K562 (cell line): Measurements from ENCODE around the gene CACNA2D3. TPM values are rescaled to one million over a fixed set of nuclear protein-coding genes. Genes with fewer than 3 reads are reported as not detected.

Source experiments
- ATAC-seq: fragments of 200-7000 bp; cut with Tn5 transposase; 3 replicates; pipeline ENCODE4 v1.9.1; 2020; ENCODE audit warnings: moderate library complexity
- BruUV-seq: library from RNA; stranded (reverse); fragments of 400-500 nt; replicated peaks from 2 replicates; lab custom pipeline; 2021; lab: Mats Ljungman, UMichigan
- CTCF ChIA-PET: fragments of 300-600 bp; formaldehyde crosslinking; extraction: SDS; loops from one replicate; lab custom pipeline; 2021; ENCODE audit warnings: low intra/inter-chr PET ratio; lab: Yijun Ruan, JAX
- POLR2A ChIA-PET: fragments of 300-600, 350-650 bp; sonication (Branson Sonifier 250); formaldehyde crosslinking; extraction: SDS; loops from one replicate; lab custom pipeline; 2021; ENCODE audit warnings: antibody characterized with exemption, inconsistent platforms; lab: Yijun Ruan, JAX
- DNase-seq, 4 experiments: peaks; one replicate each; pipeline versions ENCODE4 v3.0.0 to v3.0.0-alpha.2; 2011 to 2018; ENCODE audit warnings: low spot score in 3 of 4, mixed read lengths in 3 of 4; ENCODE audit errors: extremely low read depth in 1 of 4
- FAIRE-seq: peaks from 2 replicates; lab custom pipeline; 2011; peaks lifted over from hg19 to GRCh38; lab: Jason Lieb, UNC
- H2AFZ ChIP-seq: 2 replicates; pipeline ENCODE4 v1.6.0; 2011; ENCODE audit warnings: low read depth, low read length, control low read depth, inconsistent platforms
- H3K27ac ChIP-seq: fragments of 200-600 bp; 3 replicates; pipeline ENCODE4 v1.8.0; 2011; ENCODE audit warnings: low read depth, mild to moderate bottlenecking, control low read depth, inconsistent platforms, low read length, moderate library complexity, mixed read lengths; ENCODE audit errors: extremely low read depth
- H3K27me3 ChIP-seq, 2 experiments: fragments of 300-600 bp in 1 of 2; 2 replicates in 1 of 2; 3 replicates in 1 of 2; pipeline versions ENCODE4 v1.6.0 to v1.8.0; 2011; ENCODE audit warnings: inconsistent platforms in 2 of 2, low read length in 2 of 2, mild to moderate bottlenecking in 1 of 2, mixed read lengths in 1 of 2, moderate library complexity in 1 of 2; ENCODE audit not compliant: control insufficient read depth in 2 of 2, insufficient read depth in 2 of 2
- H3K36me3 ChIP-seq: fragments of 300-600 bp; 3 replicates; pipeline ENCODE4 v1.8.0; 2011; ENCODE audit warnings: mild to moderate bottlenecking, low read length, inconsistent platforms; ENCODE audit not compliant: control insufficient read depth, insufficient read depth
- H3K4me1 ChIP-seq, 2 experiments: fragments of 200-600 bp in 1 of 2; replicated peaks in 1 of 2; 2 replicates in 1 of 2; 3 replicates in 1 of 2; pipeline versions ENCODE4 v1.5.1 to v1.8.0; 2011; ENCODE audit warnings: inconsistent platforms in 2 of 2, low read length in 2 of 2, mild to moderate bottlenecking in 1 of 2, mixed read lengths in 1 of 2, moderate library complexity in 1 of 2; ENCODE audit not compliant: control insufficient read depth in 2 of 2, insufficient read depth in 2 of 2
- H3K4me2 ChIP-seq: 2 replicates; pipeline ENCODE4 v1.6.1; 2011; ENCODE audit warnings: low read length, control low read depth, inconsistent platforms, mixed read lengths; ENCODE audit not compliant: insufficient read depth
- H3K4me3 ChIP-seq: fragments of 200-600 bp; sonication (generic), shearing (Covaris generic); 2 replicates; pipeline ENCODE4 v1.5.1; 2016; ENCODE audit warnings: control low read depth, inconsistent platforms
- H3K79me2 ChIP-seq: fragments of 200-600 bp; 3 replicates; pipeline ENCODE4 v1.8.0; 2011; ENCODE audit warnings: low read length, inconsistent platforms; ENCODE audit not compliant: control insufficient read depth, insufficient read depth
- H3K9ac ChIP-seq, 2 experiments: 2 replicates each; pipeline versions ENCODE4 v1.6.0 to v1.6.1; 2011; ENCODE audit warnings: low read depth in 2 of 2, low read length in 2 of 2, control low read depth in 1 of 2, inconsistent platforms in 1 of 2, mild to moderate bottlenecking in 1 of 2, mixed read lengths in 1 of 2; ENCODE audit not compliant: insufficient read depth in 1 of 2
- H3K9me1 ChIP-seq: one replicate; pipeline ENCODE4 v1.6.0; 2011; ENCODE audit warnings: inconsistent platforms, mild to moderate bottlenecking, low read length, moderate library complexity; ENCODE audit not compliant: control insufficient read depth, insufficient read depth
- H3K9me3 ChIP-seq: replicated peaks from 2 replicates; pipeline ENCODE4 v1.5.1; 2011; ENCODE audit warnings: low read depth, low read length, inconsistent platforms; ENCODE audit not compliant: control insufficient read depth, insufficient read depth
- H4K20me1 ChIP-seq: replicated peaks from 2 replicates; pipeline ENCODE4 v1.6.1; 2011; ENCODE audit warnings: low read length, inconsistent platforms, mixed read lengths; ENCODE audit not compliant: control insufficient read depth, insufficient read depth
- CHD4 ChIP-seq: fragments of 200-600 bp; sonication (generic); IDR thresholded peaks from 3 replicates; pipeline ENCODE4 v1.6.1; 2012; ENCODE audit warnings: low read depth, mild to moderate bottlenecking, mixed read lengths, low read length, inconsistent platforms; ENCODE audit not compliant: insufficient read depth, insufficient replicate concordance, poor library complexity, severe bottlenecking
- EGR1 ChIP-seq: fragments of 450-650 bp; conservative IDR thresholded peaks from 2 replicates; pipeline ENCODE4 v1.6.1; 2017; ENCODE audit warnings: mild to moderate bottlenecking
- KLF1 ChIP-seq: fragments of 450-650 bp; IDR thresholded peaks from 2 replicates; pipeline ENCODE4 v1.6.1; 2016; ENCODE audit warnings: missing genetic modification characterization, missing compliant biosample characterization
- PTRF ChIP-seq: fragments of 450-650 bp; IDR thresholded peaks from 2 replicates; pipeline ENCODE4 v1.6.1; 2016; ENCODE audit warnings: mild to moderate bottlenecking, missing genetic modification characterization, missing compliant biosample characterization
- SMAD1 ChIP-seq: fragments of 150-350 bp; IDR thresholded peaks from 2 replicates; pipeline ENCODE4 v1.6.1; 2014; ENCODE audit warnings: low read length, low read depth; ENCODE audit not compliant: partially characterized antibody
- TAF15 ChIP-seq: fragments of 200-400 bp; formaldehyde crosslinking; IDR thresholded peaks from 2 replicates; pipeline ENCODE4 v1.6.1; 2017; ENCODE audit warnings: mild to moderate bottlenecking, low read depth, low read length, moderate library complexity
- TCF7 ChIP-seq: sonication (generic); IDR thresholded peaks from 2 replicates; pipeline ENCODE4 v1.6.1; 2016; ENCODE audit warnings: antibody characterized with exemption, borderline replicate concordance
- TEAD1 ChIP-seq, 2 experiments: fragments of 450-650 bp in 1 of 2; sonication (generic) in 1 of 2; formaldehyde crosslinking; IDR thresholded peaks; 2 replicates each; pipeline versions ENCODE4 v1.4.0 to v1.8.0; 2020 to 2022; ENCODE audit warnings: mild to moderate bottlenecking in 2 of 2, missing genetic modification reagents in 1 of 2
- TRIM28 ChIP-seq: fragments of 450-650 bp; IDR thresholded peaks from 2 replicates; pipeline ENCODE4 v1.6.1; 2017
- XRCC3 ChIP-seq: fragments of 450-650 bp; IDR thresholded peaks from 2 replicates; pipeline ENCODE4 v1.6.1; 2017; ENCODE audit warnings: mild to moderate bottlenecking, moderate library complexity
- WGBS: fragments of 100-300 bp; shearing (Covaris generic); methylation state at CpG from one replicate; pipeline ENCODE4 v1.1.6; 2016; ENCODE audit warnings: low coverage, mixed read lengths; ENCODE audit not compliant: insufficient coverage; ENCODE audit errors: missing lambda C conversion rate; 5-methylcytosine and 5-hydroxymethylcytosine counted together
- in situ Hi-C: fragments of 300-500 bp; cut with MboI; formaldehyde crosslinking; loops from 4 replicates; pipeline ENCODE4 v1.15.0; 2018; ENCODE audit warnings: inconsistent platforms, mixed read lengths
- intact Hi-C: fragments of 100-400 bp; cut with micrococcal nuclease; formaldehyde crosslinking; loops from 2 replicates; pipeline ENCODE4 v1.14.2; 2022
- polyA plus RNA-seq, 8 experiments: library from polyadenylated mRNA; depleted of rRNA in 4 of 8; stranded (reverse) in 5 of 8; unstranded in 3 of 8; fragments of >200 nt; fragmentation: Nextera tagmentation in 2 of 8; fragmentation: Illumina TruSeq in 1 of 8; extraction: Ambion mirVana in 2 of 8; extraction: Trizol in 1 of 8; gene quantifications; 2 replicates each; pipeline versions ENCODE4 v1.2.1 to v1.2.3, GENCODE V29; 2011 to 2014; ENCODE audit warnings: inconsistent platforms in 1 of 8, missing spikeins in 1 of 8
- total RNA-seq, 7 experiments: library from RNA; depleted of rRNA in 6 of 7; stranded (reverse); fragments of >200 nt in 6 of 7; fragmentation: Illumina TruSeq in 2 of 7; extraction: Trizol in 2 of 7; gene quantifications; 2 replicates each; pipeline versions ENCODE4 v1.2.1 to v1.2.3, GENCODE V29; 2011 to 2021; ENCODE audit warnings: low replicate concordance in 1 of 7
- TF ChIP-seq, protein P1 (sequence below): fragments of 450-650 bp; formaldehyde crosslinking; IDR thresholded peaks from 2 replicates; pipeline ENCODE4 v1.4.0; 2022; ENCODE audit warnings: missing genetic modification characterization
- TF ChIP-seq, protein P2 (sequence below): fragments of 200-800 bp; sonication (Bioruptor generic); IDR thresholded peaks from 2 replicates; pipeline ENCODE4 v1.6.1; 2016; ENCODE audit warnings: missing genetic modification characterization, missing compliant biosample characterization
- TF ChIP-seq, protein P3 (sequence below): fragments of 250-450 bp; sonication (Bioruptor Pico); IDR thresholded peaks from 2 replicates; pipeline ENCODE4 v1.5.0; 2022; ENCODE audit warnings: mild to moderate bottlenecking

CACNA2D3 gene
- total and polyA plus RNA-seq, 9 of the 15 experiments (the other 6 are each of a cell fraction or from before 2014, with no cell fraction given): 0.01 TPM; not detected in 8

DNA sequence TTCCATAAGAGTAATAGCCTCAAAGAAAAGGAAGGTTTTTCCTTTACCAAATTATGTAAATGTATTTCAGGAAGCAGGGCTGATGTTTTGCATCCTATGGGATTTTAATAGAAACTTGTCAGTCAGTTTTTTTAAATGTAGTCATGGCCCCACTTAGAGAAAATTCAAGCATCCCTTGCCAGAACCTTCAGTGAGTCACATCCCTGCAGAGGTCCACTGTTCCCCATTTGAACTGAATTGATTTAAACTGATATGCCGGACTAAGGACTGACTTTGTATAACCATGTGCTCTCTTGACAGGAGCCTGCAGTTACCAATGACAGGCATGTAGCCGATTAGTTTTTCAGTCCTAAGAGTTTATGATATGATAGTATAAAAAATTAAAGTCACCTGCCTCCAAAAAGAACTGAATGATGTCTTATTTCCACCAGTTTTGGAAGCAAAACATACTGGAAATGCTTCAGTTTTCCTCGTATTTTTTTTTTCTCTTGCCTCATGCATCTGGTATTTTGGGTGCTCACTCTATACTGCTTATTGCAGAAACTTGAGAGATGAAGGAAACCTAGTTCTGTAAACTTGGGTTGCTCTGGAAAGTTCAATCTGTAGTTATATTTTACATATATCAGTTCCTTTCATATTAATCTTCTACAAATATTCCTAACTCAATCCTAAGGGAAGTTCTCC is 774.8 kb downstream of the CACNA2D3 start:
- POLR2A ChIA-PET: no interaction called here
- in situ Hi-C loops (no loop called here), intact Hi-C loops (no loop called here)
- DNase-seq (no peak), FAIRE-seq (no peak), ATAC-seq (no peak)
- no peaks in the 10 kb centered on the region for H3K4me1 ChIP-seq
- H3K9ac ChIP-seq: no peak overlapping the region
- H3K4me3 ChIP-seq: no peak overlapping the region
- no TSS peak for BruUV-seq
- no peak overlapping the region for H3K4me2 ChIP-seq
- H3K27ac ChIP-seq: no peak overlapping the region
- no peak overlapping the region for H2AFZ ChIP-seq
- WGBS: 0% methylated on average over 2 of the region's 3 CpGs
- CTCF ChIA-PET: no interaction called here
- no peaks in the 10 kb centered on the region for H3K27me3 ChIP-seq
- H3K9me1 ChIP-seq: no peaks in the 10 kb centered on the region
- H4K20me1 ChIP-seq: no peaks in the 10 kb centered on the region
- H3K79me2 ChIP-seq: no peaks in the 10 kb centered on the region
- H3K36me3 ChIP-seq: no peaks in the 10 kb centered on the region
- no peaks in the 10 kb centered on the region for H3K9me3 ChIP-seq
- TF ChIP-seq, protein P1, sequence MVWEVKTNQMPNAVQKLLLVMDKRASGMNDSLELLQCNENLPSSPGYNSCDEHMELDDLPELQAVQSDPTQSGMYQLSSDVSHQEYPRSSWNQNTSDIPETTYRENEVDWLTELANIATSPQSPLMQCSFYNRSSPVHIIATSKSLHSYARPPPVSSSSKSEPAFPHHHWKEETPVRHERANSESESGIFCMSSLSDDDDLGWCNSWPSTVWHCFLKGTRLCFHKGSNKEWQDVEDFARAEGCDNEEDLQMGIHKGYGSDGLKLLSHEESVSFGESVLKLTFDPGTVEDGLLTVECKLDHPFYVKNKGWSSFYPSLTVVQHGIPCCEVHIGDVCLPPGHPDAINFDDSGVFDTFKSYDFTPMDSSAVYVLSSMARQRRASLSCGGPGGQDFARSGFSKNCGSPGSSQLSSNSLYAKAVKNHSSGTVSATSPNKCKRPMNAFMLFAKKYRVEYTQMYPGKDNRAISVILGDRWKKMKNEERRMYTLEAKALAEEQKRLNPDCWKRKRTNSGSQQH (CRISPR knock-in tag): no peak
- TF ChIP-seq EGR1: no peak
- no peak for TF ChIP-seq XRCC3
- TF ChIP-seq TAF15: no peak
- TF ChIP-seq PTRF (tag): no peak
- TF ChIP-seq, protein P2, sequence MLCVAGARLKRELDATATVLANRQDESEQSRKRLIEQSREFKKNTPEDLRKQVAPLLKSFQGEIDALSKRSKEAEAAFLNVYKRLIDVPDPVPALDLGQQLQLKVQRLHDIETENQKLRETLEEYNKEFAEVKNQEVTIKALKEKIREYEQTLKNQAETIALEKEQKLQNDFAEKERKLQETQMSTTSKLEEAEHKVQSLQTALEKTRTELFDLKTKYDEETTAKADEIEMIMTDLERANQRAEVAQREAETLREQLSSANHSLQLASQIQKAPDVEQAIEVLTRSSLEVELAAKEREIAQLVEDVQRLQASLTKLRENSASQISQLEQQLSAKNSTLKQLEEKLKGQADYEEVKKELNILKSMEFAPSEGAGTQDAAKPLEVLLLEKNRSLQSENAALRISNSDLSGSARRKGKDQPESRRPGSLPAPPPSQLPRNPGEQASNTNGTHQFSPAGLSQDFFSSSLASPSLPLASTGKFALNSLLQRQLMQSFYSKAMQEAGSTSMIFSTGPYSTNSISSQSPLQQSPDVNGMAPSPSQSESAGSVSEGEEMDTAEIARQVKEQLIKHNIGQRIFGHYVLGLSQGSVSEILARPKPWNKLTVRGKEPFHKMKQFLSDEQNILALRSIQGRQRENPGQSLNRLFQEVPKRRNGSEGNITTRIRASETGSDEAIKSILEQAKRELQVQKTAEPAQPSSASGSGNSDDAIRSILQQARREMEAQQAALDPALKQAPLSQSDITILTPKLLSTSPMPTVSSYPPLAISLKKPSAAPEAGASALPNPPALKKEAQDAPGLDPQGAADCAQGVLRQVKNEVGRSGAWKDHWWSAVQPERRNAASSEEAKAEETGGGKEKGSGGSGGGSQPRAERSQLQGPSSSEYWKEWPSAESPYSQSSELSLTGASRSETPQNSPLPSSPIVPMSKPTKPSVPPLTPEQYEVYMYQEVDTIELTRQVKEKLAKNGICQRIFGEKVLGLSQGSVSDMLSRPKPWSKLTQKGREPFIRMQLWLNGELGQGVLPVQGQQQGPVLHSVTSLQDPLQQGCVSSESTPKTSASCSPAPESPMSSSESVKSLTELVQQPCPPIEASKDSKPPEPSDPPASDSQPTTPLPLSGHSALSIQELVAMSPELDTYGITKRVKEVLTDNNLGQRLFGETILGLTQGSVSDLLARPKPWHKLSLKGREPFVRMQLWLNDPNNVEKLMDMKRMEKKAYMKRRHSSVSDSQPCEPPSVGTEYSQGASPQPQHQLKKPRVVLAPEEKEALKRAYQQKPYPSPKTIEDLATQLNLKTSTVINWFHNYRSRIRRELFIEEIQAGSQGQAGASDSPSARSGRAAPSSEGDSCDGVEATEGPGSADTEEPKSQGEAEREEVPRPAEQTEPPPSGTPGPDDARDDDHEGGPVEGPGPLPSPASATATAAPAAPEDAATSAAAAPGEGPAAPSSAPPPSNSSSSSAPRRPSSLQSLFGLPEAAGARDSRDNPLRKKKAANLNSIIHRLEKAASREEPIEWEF (CRISPR knock-in tag): no peak
- TF ChIP-seq TRIM28: no peak
- no peak for TF ChIP-seq TCF7
- TF ChIP-seq, protein P3, sequence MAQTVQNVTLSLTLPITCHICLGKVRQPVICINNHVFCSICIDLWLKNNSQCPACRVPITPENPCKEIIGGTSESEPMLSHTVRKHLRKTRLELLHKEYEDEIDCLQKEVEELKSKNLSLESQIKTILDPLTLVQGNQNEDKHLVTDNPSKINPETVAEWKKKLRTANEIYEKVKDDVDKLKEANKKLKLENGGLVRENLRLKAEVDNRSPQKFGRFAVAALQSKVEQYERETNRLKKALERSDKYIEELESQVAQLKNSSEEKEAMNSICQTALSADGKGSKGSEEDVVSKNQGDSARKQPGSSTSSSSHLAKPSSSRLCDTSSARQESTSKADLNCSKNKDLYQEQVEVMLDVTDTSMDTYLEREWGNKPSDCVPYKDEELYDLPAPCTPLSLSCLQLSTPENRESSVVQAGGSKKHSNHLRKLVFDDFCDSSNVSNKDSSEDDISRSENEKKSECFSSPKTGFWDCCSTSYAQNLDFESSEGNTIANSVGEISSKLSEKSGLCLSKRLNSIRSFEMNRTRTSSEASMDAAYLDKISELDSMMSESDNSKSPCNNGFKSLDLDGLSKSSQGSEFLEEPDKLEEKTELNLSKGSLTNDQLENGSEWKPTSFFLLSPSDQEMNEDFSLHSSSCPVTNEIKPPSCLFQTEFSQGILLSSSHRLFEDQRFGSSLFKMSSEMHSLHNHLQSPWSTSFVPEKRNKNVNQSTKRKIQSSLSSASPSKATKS (CRISPR knock-in tag): no peak
- no peak for TF ChIP-seq KLF1 (tag)
- no peak for TF ChIP-seq SMAD1
- no peak for TF ChIP-seq CHD4
- no peak for TF ChIP-seq TEAD1 (CRISPR knock-in tag; IDR thresholded peaks at IDR 0.05)
